SK-N-SH (cell line): ENCODE results near the gene PARVG. TPM values are rescaled to one million over a fixed set of nuclear protein-coding genes. Genes with fewer than 3 reads are reported as not detected.

Experiments used
- CTCF ChIA-PET: fragments of 300-600, 350-600 bp; formaldehyde crosslinking; extraction: SDS; loops from one replicate; lab custom pipeline; 2021; lab: Yijun Ruan, JAX
- POLR2A ChIA-PET: fragments of 350-600 bp; sonication (Branson Sonifier 250); formaldehyde crosslinking; extraction: SDS; loops from one replicate; lab custom pipeline; 2020; ENCODE audit warnings: antibody characterized with exemption, inconsistent platforms; lab: Yijun Ruan, JAX
- DNase-seq: peaks from one replicate; pipeline ENCODE4 v3.0.0; 2012
- H2AFZ ChIP-seq: fragments of 200-600 bp; sonication (generic); 2 replicates; pipeline ENCODE4 v1.8.1; 2016; ENCODE audit warnings: antibody characterized with exemption, mild to moderate bottlenecking, low read depth
- H3F3A ChIP-seq: fragments of 200-600 bp; sonication (generic); replicated peaks from 2 replicates; pipeline ENCODE3; 2016; ENCODE audit warnings: antibody characterized with exemption, mild to moderate bottlenecking; ENCODE audit not compliant: insufficient read depth
- H3K27ac ChIP-seq, 2 experiments: fragments of 200-500 bp in 1 of 2; fragments of 200-600 bp in 1 of 2; sonication (Bioruptor generic) in 1 of 2; sonication (generic), shearing (Covaris generic) in 1 of 2; 2 replicates each; pipeline versions ENCODE4 v1.5.1 to v1.6.1; 2014 to 2016; ENCODE audit warnings: low read depth in 2 of 2, inconsistent platforms in 1 of 2, low read length in 1 of 2, mild to moderate bottlenecking in 1 of 2, mixed read lengths in 1 of 2
- H3K27me3 ChIP-seq: fragments of 200-600 bp; sonication (generic), shearing (Covaris generic); 2 replicates; pipeline ENCODE4 v1.6.1; 2016; ENCODE audit warnings: mixed run types; ENCODE audit not compliant: insufficient read depth
- H3K36me3 ChIP-seq, 2 experiments: fragments of 200-500 bp in 1 of 2; fragments of 200-600 bp in 1 of 2; sonication (Bioruptor generic) in 1 of 2; sonication (generic) in 1 of 2; replicated peaks in 1 of 2; 2 replicates each; pipeline versions ENCODE3 to v1.5.1; 2014 to 2016; ENCODE audit warnings: low read length in 1 of 2, mild to moderate bottlenecking in 1 of 2; ENCODE audit not compliant: insufficient read depth in 2 of 2, control insufficient read depth in 1 of 2
- H3K4me1 ChIP-seq, 2 experiments: fragments of 200-500 bp in 1 of 2; fragments of 200-600 bp in 1 of 2; sonication (Bioruptor generic) in 1 of 2; sonication (generic), shearing (Covaris generic) in 1 of 2; 2 replicates each; pipeline versions ENCODE4 v1.5.1 to v1.6.1; 2014 to 2016; ENCODE audit warnings: low read depth in 1 of 2, low read length in 1 of 2, mixed run types in 1 of 2; ENCODE audit not compliant: insufficient read depth in 2 of 2, control insufficient read depth in 1 of 2
- H3K4me2 ChIP-seq: fragments of 200-600 bp; sonication (generic), shearing (Covaris generic); 2 replicates; pipeline ENCODE4 v1.6.1; 2017; ENCODE audit warnings: mixed run types
- H3K4me3 ChIP-seq, 2 experiments: fragments of 200-500 bp in 1 of 2; fragments of 200-600 bp in 1 of 2; sonication (Bioruptor generic) in 1 of 2; sonication (generic), shearing (Covaris generic) in 1 of 2; 2 replicates each; pipeline versions ENCODE4 v1.5.1 to v1.8.1; 2014 to 2016; ENCODE audit warnings: low read depth in 2 of 2, inconsistent platforms in 1 of 2, low read length in 1 of 2, mild to moderate bottlenecking in 1 of 2, mixed read lengths in 1 of 2, moderate library complexity in 1 of 2
- H3K79me2 ChIP-seq: fragments of 200-600 bp; sonication (generic); 2 replicates; pipeline ENCODE4 v1.8.1; 2017; ENCODE audit warnings: mild to moderate bottlenecking; ENCODE audit not compliant: insufficient read depth
- H3K9ac ChIP-seq: fragments of 200-600 bp; sonication (generic); 2 replicates; pipeline ENCODE4 v1.6.1; 2017; ENCODE audit warnings: mixed run types
- H3K9me2 ChIP-seq: fragments of 200-600 bp; sonication (generic); 2 replicates; pipeline ENCODE4 v1.6.1; 2017; ENCODE audit warnings: mixed run types
- H3K9me3 ChIP-seq: fragments of 200-600 bp; sonication (generic); 2 replicates; pipeline ENCODE4 v1.6.1; 2017; ENCODE audit warnings: mixed run types, mild to moderate bottlenecking, moderate library complexity
- H4K20me1 ChIP-seq: fragments of 200-600 bp; sonication (generic); 2 replicates; pipeline ENCODE4 v1.6.1; 2017; ENCODE audit warnings: mild to moderate bottlenecking, mixed run types; ENCODE audit not compliant: insufficient read depth
- EP300 ChIP-seq, 2 experiments: IDR thresholded peaks; 2 replicates each; pipeline versions ENCODE4 v1.4.0 to v1.6.1; 2012; ENCODE audit warnings: borderline replicate concordance in 1 of 2, low read depth in 1 of 2, low read length in 1 of 2
- EZH2phosphoT487 ChIP-seq: fragments of 200-600 bp; sonication (generic); IDR thresholded peaks from 2 replicates; pipeline ENCODE4 v1.6.1; 2017; ENCODE audit warnings: low read depth, mixed run types, mild to moderate bottlenecking, antibody characterized with exemption, moderate library complexity, borderline replicate concordance
- FOXJ3 ChIP-seq: sonication (generic); formaldehyde crosslinking; IDR thresholded peaks from 2 replicates; pipeline ENCODE4 v1.5.1; 2020; ENCODE audit warnings: mild to moderate bottlenecking, missing genetic modification reagents
- FOXM1 ChIP-seq: IDR thresholded peaks from 2 replicates; pipeline ENCODE4 v1.4.0; 2012; ENCODE audit warnings: low read depth, mild to moderate bottlenecking
- GATA2 ChIP-seq: sonication (generic); formaldehyde crosslinking; IDR thresholded peaks from 2 replicates; pipeline ENCODE4 v1.5.0; 2020; ENCODE audit warnings: mild to moderate bottlenecking, missing genetic modification reagents
- NRF1 ChIP-seq: IDR thresholded peaks from 2 replicates; pipeline ENCODE4 v1.6.1; 2012; ENCODE audit warnings: low read depth, mild to moderate bottlenecking, low read length
- RFX5 ChIP-seq: IDR thresholded peaks from 2 replicates; pipeline ENCODE4 v1.6.1; 2012; ENCODE audit warnings: mild to moderate bottlenecking, improper control_type of control experiment, low read length
- RXRA ChIP-seq: IDR thresholded peaks from 2 replicates; pipeline ENCODE4 v1.4.0; 2012; ENCODE audit warnings: low read depth, mild to moderate bottlenecking, borderline replicate concordance
- SIN3A ChIP-seq: IDR thresholded peaks from 2 replicates; pipeline ENCODE4 v1.6.1; 2012; ENCODE audit warnings: low read depth, mild to moderate bottlenecking, low read length, moderate library complexity, borderline replicate concordance
- WGBS: methylation state at CpG from one replicate; pipeline ENCODE4 v1.1.6; 2017; ENCODE audit warnings: low lambda C conversion rate; 5-methylcytosine and 5-hydroxymethylcytosine counted together
- polyA plus RNA-seq, 3 experiments: library from polyadenylated mRNA; depleted of rRNA; stranded (reverse); fragments of >200 nt; gene quantifications; 2 replicates each; pipeline ENCODE4 v1.2.3, GENCODE V29; 2012
- TF ChIP-seq, protein P1 (sequence below): fragments of 200-600 bp; sonication (generic); IDR thresholded peaks from 2 replicates; pipeline ENCODE4 v1.6.1; 2017; ENCODE audit warnings: antibody characterized with exemption, mild to moderate bottlenecking, moderate library complexity
- TF ChIP-seq, protein P2 (sequence below): IDR thresholded peaks from 2 replicates; pipeline ENCODE4 v1.6.1; 2012; ENCODE audit warnings: mild to moderate bottlenecking, low read depth, low read length, moderate library complexity
- TF ChIP-seq, protein P3 (sequence below): IDR thresholded peaks from 2 replicates; pipeline ENCODE4 v1.4.0; 2012; ENCODE audit warnings: low read depth
- TF ChIP-seq, protein P4 (sequence below): IDR thresholded peaks from 2 replicates; pipeline ENCODE4 v1.4.0; 2012; ENCODE audit warnings: low read depth, borderline replicate concordance

The PARVG gene
- polyA plus RNA-seq, 1 of the 3 experiments (the other 2 are of a cell fraction): 0.05 TPM

DNA sequence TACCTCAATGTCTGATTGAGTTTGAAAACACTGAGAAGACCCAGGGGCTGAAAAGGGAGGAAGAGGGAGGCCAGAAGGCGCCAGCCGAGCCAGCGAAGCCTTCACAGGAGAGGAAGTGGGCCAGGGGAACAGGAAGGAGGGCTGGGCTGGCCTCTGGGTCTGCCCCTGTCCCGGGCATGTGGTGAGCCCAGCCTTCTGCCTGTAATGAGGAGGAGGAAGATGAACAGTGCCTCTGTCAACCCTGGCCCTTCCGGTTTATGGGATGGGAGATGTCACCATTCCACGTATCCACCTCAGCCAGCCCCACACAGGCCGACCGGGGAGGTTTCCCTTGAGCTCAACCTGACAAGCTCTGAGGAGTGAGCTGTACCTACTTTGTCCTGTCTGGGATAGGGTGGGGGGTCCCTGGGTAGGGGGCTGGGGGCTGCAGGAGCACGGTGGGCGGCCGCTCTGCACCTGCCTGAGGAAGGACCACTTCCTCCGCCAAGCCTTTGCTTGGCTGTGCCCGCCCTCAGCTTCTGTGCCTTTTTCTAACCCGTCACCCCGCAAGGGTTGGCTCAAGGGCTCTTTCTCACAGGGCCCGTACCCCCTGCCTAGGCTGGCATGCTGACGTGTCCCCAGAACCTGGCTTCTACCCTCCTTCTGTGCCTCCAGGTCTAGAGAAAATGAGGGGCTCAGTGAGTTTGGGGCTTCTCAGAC lies 2.0 kb downstream of the PARVG start:
- Histone ChIP-seq H3K79me2 (no peaks in the 10 kb centered on the region), H3K27ac (no peak overlapping the region), H3K9ac (no peak overlapping the region), H2AFZ (no peak overlapping the region), H3K4me1 (no peaks in the 10 kb centered on the region; a peak in 1 of 4 replicates), H3K36me3 (no peaks in the 10 kb centered on the region), H3K9me3 (no peaks in the 10 kb centered on the region), H3K27me3 (no peaks in the 10 kb centered on the region), H3K9me2 (no peaks in the 10 kb centered on the region), H4K20me1 (no peaks in the 10 kb centered on the region), H3K4me3 (no peak overlapping the region), H3F3A (peaks cover 9% of the 10 kb centered on the region), H3K4me2 (no peak overlapping the region)
- TF ChIP-seq NRF1 (no peak), SIN3A (no peak), RXRA (no peak), GATA2 (CRISPR knock-in tag) (no peak)
- TF ChIP-seq, protein P1, sequence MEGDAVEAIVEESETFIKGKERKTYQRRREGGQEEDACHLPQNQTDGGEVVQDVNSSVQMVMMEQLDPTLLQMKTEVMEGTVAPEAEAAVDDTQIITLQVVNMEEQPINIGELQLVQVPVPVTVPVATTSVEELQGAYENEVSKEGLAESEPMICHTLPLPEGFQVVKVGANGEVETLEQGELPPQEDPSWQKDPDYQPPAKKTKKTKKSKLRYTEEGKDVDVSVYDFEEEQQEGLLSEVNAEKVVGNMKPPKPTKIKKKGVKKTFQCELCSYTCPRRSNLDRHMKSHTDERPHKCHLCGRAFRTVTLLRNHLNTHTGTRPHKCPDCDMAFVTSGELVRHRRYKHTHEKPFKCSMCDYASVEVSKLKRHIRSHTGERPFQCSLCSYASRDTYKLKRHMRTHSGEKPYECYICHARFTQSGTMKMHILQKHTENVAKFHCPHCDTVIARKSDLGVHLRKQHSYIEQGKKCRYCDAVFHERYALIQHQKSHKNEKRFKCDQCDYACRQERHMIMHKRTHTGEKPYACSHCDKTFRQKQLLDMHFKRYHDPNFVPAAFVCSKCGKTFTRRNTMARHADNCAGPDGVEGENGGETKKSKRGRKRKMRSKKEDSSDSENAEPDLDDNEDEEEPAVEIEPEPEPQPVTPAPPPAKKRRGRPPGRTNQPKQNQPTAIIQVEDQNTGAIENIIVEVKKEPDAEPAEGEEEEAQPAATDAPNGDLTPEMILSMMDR: no peak
- TF ChIP-seq, protein P2, sequence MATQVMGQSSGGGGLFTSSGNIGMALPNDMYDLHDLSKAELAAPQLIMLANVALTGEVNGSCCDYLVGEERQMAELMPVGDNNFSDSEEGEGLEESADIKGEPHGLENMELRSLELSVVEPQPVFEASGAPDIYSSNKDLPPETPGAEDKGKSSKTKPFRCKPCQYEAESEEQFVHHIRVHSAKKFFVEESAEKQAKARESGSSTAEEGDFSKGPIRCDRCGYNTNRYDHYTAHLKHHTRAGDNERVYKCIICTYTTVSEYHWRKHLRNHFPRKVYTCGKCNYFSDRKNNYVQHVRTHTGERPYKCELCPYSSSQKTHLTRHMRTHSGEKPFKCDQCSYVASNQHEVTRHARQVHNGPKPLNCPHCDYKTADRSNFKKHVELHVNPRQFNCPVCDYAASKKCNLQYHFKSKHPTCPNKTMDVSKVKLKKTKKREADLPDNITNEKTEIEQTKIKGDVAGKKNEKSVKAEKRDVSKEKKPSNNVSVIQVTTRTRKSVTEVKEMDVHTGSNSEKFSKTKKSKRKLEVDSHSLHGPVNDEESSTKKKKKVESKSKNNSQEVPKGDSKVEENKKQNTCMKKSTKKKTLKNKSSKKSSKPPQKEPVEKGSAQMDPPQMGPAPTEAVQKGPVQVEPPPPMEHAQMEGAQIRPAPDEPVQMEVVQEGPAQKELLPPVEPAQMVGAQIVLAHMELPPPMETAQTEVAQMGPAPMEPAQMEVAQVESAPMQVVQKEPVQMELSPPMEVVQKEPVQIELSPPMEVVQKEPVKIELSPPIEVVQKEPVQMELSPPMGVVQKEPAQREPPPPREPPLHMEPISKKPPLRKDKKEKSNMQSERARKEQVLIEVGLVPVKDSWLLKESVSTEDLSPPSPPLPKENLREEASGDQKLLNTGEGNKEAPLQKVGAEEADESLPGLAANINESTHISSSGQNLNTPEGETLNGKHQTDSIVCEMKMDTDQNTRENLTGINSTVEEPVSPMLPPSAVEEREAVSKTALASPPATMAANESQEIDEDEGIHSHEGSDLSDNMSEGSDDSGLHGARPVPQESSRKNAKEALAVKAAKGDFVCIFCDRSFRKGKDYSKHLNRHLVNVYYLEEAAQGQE: no peak
- ChIA-PET CTCF (no interaction called here), POLR2A (no interaction called here)
- 84% methylated on average over 12 of the region's 17 CpGs for WGBS
- no peak for DNase-seq

DNA sequence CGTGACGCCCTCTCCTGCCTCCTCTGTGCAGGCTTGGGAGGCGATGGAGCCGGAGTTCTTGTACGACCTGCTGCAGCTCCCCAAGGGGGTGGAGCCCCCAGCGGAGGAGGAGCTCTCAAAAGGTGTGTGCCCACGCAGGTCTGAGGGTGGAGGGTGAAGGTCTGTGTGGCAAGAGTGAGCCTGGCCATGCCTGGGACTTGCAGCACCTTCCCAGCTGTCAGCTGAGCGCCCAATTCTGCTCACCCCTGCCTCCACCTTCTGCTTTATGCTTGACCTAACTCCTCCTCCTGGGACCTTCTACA lies 2.5 kb downstream of the PARVG start:
- Histone ChIP-seq H3K27me3 (no peaks in the 10 kb centered on the region), H3K9ac (no peak overlapping the region), H3K27ac (no peak overlapping the region), H3K79me2 (no peaks in the 10 kb centered on the region), H2AFZ (no peak overlapping the region), H3F3A (peaks cover 4% of the 10 kb centered on the region), H3K4me2 (no peak overlapping the region), H3K9me3 (no peaks in the 10 kb centered on the region), H3K4me1 (no peaks in the 10 kb centered on the region; a peak in 1 of 4 replicates), H3K9me2 (no peaks in the 10 kb centered on the region), H4K20me1 (no peaks in the 10 kb centered on the region), H3K4me3 (no peak overlapping the region), H3K36me3 (no peaks in the 10 kb centered on the region)
- ChIA-PET CTCF (no interaction called here), POLR2A (no interaction called here)
- no peak for DNase-seq
- 52% methylated on average over 3 of the region's 8 CpGs for WGBS
- TF ChIP-seq, protein P2: no peak
- TF ChIP-seq FOXJ3 (CRISPR knock-in tag) (no peak), FOXM1 (no peak), EZH2phosphoT487 (no peak), RFX5 (no peak), EP300 (IDR thresholded peaks at IDR 0.05; ENCODE audit: borderline replicate concordance in 1 of 2, low read depth in 1 of 2, low read length in 1 of 2) (no peak)
- TF ChIP-seq, protein P3, sequence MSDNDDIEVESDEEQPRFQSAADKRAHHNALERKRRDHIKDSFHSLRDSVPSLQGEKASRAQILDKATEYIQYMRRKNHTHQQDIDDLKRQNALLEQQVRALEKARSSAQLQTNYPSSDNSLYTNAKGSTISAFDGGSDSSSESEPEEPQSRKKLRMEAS: no peak
- TF ChIP-seq, protein P4, sequence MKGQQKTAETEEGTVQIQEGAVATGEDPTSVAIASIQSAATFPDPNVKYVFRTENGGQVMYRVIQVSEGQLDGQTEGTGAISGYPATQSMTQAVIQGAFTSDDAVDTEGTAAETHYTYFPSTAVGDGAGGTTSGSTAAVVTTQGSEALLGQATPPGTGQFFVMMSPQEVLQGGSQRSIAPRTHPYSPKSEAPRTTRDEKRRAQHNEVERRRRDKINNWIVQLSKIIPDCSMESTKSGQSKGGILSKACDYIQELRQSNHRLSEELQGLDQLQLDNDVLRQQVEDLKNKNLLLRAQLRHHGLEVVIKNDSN: no peak
- TF ChIP-seq, protein P1: no peak
